Retinal pigment epithelial cell (primary cell): ENCODE measurements around the gene ELAVL2.

Experiments used
- DNase-seq: peaks from one replicate; pipeline ENCODE4 v3.0.0-alpha.2; 2010; ENCODE audit warnings: low read depth
- H3K4me3 ChIP-seq: 2 replicates; pipeline ENCODE4 v1.5.1; 2011; ENCODE audit warnings: mild to moderate bottlenecking, low read length, control low read depth, moderate library complexity
- TF ChIP-seq, protein P1 (sequence below): conservative IDR thresholded peaks from 2 replicates; pipeline ENCODE4 v1.5.1; 2011; ENCODE audit warnings: low read depth, low read length, control low read depth, inconsistent platforms

ELAVL2 gene

DNA sequence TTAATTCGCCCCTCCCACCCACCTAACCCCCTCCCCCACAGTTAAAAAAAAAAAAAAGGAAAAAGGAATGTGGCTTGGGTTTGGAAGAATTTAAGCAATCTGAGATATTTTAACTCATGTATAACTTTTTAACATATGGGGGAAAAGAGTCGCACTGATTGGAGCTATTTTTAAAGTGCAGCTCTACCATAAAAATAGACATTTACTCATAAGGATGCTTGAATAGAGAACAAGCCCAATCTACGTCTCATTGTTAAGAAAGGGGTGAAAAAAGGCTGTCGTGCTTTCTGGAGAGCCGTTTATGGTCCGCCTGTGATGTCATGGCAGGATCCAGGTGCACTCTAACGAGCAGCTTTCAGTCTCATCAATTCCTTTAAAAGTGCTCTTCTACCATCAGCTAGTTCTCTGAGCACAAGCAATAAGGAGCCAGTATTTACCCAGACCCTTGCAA is 142.4 kb downstream of the ELAVL2 start:
- H3K4me3 ChIP-seq, result no peak overlapping the region
- no peak for DNase-seq
- TF ChIP-seq, protein P1, sequence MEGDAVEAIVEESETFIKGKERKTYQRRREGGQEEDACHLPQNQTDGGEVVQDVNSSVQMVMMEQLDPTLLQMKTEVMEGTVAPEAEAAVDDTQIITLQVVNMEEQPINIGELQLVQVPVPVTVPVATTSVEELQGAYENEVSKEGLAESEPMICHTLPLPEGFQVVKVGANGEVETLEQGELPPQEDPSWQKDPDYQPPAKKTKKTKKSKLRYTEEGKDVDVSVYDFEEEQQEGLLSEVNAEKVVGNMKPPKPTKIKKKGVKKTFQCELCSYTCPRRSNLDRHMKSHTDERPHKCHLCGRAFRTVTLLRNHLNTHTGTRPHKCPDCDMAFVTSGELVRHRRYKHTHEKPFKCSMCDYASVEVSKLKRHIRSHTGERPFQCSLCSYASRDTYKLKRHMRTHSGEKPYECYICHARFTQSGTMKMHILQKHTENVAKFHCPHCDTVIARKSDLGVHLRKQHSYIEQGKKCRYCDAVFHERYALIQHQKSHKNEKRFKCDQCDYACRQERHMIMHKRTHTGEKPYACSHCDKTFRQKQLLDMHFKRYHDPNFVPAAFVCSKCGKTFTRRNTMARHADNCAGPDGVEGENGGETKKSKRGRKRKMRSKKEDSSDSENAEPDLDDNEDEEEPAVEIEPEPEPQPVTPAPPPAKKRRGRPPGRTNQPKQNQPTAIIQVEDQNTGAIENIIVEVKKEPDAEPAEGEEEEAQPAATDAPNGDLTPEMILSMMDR, result no peak

GRCh38 chr9:23682891-23683431 is 143.1 kb downstream of the ELAVL2 start:
- H3K4me3 ChIP-seq, result no peak overlapping the region
- TF ChIP-seq, protein P1, result no peak
- DNase-seq, result no peak

GRCh38 chr9:23682352-23682751 is 143.7 kb downstream of the ELAVL2 start:
- no peak for DNase-seq
- no peak overlapping the region for H3K4me3 ChIP-seq
- TF ChIP-seq, protein P1, result no peak

- TF ChIP-seq, protein P1, result no peak
- DNase-seq, result no peak
- no peak overlapping the region for H3K4me3 ChIP-seq
These were observed 148.6 kb downstream of the ELAVL2 start for GRCh38 chr9:23677446-23677845.

DNA sequence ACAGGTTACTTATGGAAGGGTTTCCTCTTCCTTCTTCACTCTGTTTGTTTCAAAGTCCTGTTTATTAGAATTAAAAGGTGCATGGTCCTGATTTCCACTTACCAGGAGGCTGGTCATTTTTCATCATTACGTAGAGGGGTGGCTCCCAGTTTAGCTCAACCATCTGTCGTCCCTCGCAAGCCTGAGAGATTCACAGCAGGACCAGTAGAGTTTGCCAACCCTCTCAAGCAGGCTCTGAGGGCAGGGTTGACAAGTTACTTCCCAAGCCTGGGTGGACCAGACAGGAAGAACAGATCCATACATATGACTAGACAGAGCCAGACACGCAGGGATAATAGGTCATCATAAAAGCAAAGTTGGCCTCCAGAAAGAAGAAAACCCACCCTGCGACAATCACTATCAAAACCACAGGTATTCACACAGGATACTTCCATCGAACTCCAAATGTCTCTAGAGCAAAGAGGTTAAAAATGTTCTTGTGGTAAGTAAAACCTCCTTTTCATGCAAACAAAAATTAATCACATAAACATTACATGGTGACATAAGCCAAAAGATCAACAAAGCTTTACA is 151.9 kb downstream of the ELAVL2 start:
- TF ChIP-seq, protein P1, result no peak
- no peak overlapping the region for H3K4me3 ChIP-seq
- DNase-seq, result no peak

GRCh38 chr9:23672151-23672550 is 153.9 kb downstream of the ELAVL2 start:
- no peak for DNase-seq
- TF ChIP-seq, protein P1, result no peak
- H3K4me3 ChIP-seq, result no peak overlapping the region

GRCh38 chr9:23669776-23670175 is 156.3 kb downstream of the ELAVL2 start:
- TF ChIP-seq, protein P1, result no peak
- H3K4me3 ChIP-seq, result no peak overlapping the region
- DNase-seq, result no peak
